IPS-NIHi7 (cell line): ENCODE measurements around the gene CPSF3.

Experiments used
- DNase-seq: peaks from one replicate; pipeline ENCODE4 v3.0.0; 2012; ENCODE audit warnings: mixed read lengths; ENCODE audit errors: extremely low spot score

Gene CPSF3

GRCh38 chr2:9419541-9419940 is 3.9 kb upstream of the CPSF3 start:
- DNase-seq, result no peak

- no peak for DNase-seq
Observed at GRCh38 chr2:9420495-9420894, 3.0 kb upstream of the CPSF3 start.

DNA sequence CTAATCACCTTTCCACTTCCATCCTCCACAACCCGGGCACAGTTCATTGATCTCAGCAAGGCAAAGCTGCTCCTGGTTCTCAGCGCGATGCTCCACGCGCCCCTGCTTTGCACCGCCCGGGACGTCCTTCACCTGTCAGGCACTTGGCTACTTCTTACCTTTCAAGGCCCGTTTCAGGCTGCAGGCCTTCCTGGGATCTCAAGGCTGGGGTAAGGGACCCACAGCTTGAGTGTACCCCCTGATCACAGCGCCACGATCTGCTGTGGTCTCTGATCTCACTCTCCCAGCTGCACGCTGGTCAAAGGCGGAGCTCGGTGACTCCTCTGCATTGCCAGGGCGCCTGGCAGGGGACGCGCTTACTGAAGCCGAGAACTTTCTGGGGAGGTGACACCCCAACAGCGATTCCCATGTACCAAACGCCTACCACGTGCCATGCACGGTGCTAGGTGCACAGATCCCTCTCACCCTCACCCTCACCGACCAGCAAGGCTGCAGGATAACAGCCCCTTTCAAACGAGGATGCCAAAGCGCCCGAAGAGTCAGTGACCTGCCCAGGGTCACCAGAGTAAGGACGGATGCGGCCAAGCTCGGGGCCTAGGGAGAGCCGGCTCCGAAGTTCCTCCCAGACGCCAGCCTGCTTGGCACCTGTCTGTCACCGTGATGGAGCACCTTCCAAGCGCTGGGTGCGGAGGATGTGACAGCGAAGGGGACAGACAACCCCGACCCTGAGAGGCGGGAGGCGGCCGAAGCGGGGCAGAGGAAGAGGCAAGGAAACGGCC is 944 bp upstream of the CPSF3 start:
- peak; percentile 54 for DNase-seq

DNA sequence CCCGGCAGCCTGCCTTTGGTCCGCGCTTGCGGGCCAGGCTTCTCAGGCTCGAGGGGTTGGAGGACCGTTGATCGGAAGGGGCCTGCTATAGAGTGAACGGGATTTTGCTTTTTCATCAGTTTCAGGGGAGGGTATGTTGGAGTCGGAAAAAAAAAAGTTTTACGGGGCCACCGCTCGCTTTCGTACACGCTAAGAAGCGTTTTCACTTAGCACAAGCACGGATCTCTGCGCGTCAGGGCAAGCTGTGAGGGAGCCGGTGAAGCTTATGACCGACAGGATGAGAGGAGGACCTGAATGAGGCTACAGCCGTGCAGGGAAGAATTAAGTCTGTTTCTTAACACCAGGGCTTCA is 443 bp downstream of the CPSF3 start:
- no peak for DNase-seq

- no peak for DNase-seq
Observed at GRCh38 chr2:9424447-9425164, 1.2 kb downstream of the CPSF3 start.

DNA sequence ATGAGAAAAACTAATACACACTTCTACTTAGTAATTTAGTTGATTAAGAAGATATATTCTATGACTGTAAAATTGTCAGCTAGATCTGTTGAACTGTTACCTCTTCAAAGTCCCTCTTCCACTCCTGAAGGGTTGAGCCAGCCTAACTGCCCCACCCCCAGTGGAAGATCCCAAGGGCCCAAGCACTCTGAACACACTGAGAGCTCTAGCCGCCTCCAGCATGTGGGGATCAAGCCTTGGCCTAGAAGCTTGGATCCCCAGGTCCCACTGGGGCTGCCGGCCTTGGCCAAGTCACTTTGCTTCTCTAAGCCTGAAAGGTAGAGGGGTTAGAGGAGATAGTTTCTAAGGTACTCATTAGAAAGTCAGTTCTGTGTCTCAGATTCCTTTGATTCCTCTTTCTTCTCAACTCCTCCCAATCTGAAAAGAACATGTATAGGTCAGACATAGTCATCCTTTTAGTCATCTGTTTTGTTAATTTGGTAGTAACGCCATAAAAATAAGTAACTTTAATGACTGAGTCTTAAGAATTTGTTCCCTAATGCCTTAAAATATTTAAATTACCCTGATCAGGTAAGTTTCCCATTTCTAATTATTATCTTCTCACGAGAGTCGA is 5.6 kb downstream of the CPSF3 start:
- DNase-seq, result no peak

GRCh38 chr2:9430316-9431293 is 7.2 kb downstream of the CPSF3 start:
- DNase-seq, result no peak

DNA sequence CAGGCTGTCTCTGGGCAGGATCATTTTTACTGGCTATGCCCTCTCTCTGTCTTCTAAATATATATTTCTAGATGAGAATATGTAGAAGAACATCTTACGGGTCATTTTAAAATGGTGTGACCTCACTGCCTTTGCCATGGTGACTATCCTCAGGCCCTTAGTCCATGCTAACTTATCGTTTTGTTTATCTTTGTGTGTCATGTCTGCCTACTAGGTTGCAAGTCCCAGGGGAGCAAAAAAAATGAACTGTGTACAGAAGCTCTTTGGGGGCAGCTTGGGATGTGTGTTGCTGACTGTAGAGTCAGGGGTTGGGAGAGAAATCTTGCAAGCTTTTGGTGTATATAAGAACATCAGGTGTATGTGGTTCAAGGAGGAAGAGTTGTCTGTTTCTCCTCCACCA is 11.0 kb downstream of the CPSF3 start:
- DNase-seq, result no peak

DNA sequence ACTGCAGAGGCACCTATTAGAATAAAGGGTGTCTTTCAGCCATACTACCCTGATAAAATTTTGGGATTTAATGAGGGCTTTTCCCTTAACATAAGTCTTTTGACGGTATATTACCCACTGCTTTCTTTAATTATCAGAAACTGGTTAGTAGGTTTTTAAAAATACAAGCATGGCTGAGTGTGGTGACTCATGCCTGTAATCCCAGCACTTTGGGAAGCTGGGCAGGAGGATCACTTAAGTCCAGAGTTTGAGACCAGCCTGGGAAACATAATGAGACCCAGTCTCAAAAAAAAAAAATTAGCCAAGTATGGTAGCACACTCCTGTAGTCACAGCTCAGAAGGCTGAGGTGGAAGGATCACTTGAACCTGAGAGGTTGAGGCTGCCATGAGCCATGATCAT is 16.1 kb downstream of the CPSF3 start:
- DNase-seq, result no peak

- DNase-seq, result no peak
Observed at GRCh38 chr2:9440058-9440727, 16.7 kb downstream of the CPSF3 start.

GRCh38 chr2:9441556-9441955 is 18.1 kb downstream of the CPSF3 start:
- no peak for DNase-seq

DNA sequence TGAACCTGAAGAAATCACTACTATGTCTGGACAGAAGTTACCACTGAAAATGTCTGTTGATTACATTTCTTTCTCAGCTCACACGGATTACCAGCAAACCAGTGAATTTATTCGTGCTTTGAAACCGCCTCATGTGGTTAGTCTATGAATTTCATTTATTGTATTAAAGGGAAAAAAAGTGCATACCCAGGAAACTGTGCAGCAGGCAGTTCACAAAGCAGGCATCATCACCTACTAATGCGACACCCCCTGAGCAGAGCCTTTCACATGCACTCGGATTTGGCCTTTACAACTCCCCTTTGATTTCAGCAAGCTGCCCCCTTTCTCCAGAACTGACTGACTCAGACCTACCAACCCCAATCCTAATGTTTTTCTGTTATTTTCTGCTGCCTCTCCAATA is 20.1 kb downstream of the CPSF3 start:
- DNase-seq, result no peak

GRCh38 chr2:9445089-9445488 is 21.6 kb downstream of the CPSF3 start:
- no peak for DNase-seq

GRCh38 chr2:9451231-9451630 is 27.8 kb downstream of the CPSF3 start:
- DNase-seq, result no peak

GRCh38 chr2:9460441-9461017 is 37.1 kb downstream of the CPSF3 start:
- no peak for DNase-seq

DNA sequence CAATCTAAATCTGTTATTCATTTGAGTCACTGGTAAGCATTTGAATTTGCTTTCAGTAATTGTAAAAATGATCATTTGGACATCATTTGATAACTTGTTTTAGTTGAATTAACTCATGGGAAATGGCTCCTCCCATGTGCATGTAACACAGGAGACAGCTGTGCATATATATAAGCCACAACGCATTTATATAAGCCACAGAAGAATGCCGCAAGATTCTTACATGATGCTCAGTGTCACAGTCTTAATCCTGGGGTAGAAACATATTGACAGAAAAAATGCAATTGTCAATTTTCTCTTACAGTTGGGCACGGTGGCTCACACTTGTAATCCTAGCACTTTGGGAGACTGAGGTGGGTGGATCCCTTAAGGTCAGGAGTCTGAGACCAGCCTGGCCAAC is 37.6 kb downstream of the CPSF3 start:
- no peak for DNase-seq

DNA sequence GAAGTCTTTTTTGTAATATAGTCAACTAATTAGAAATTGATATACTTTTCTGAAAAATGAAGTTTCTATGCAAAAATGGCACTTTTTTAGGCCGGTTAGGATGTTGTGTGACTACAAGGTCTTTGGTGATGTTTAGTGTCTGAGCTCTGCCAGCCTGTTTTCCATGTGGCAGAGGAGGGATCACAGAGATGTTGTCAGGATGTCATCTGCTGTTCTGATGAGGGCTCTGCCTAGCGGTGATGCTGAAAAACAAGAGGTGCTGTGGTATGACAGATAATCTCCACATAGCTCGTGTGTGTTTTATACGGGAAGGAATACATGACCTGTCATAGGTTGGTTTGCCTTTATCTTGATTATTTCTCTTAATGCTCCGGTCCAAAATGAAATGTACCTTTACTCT is 38.9 kb downstream of the CPSF3 start:
- no peak for DNase-seq

- no peak for DNase-seq
Observed at GRCh38 chr2:9462886-9463697, 39.6 kb downstream of the CPSF3 start.

DNA sequence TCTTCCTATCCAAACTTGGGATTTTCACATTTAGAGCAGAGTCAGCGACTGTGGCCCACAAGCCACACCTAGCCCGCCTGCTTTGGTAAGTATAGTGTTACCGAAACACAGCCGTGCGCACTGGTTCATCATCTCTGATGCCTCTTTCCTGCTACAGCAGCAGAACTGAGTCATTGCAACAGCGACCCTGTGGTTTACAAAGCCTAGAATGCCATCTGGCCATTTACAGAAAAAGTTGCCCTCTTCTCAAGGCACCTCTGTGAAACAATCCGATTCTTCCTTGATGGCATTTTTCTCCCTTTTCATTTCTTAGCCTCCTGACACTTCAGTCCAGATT is 40.2 kb downstream of the CPSF3 start:
- no peak for DNase-seq

DNA sequence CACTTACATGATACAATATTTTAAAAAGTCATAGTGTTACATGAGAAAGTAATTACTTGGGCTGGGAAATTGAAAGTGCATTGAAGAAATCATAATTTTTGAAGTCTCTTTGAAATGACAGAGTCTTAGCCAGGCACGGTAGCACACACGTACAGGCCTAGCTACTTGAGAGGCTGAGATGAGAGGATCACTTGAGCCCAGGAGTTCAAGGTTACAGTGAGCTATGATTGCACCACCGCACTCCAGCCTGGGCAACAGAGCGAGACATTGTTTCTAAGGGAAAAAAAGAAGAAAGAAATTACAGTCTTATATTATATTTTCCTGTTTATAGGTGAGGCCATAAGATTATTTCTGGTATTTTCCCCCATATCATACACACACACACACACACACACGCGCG is 41.7 kb downstream of the CPSF3 start:
- DNase-seq, result no peak
